Right lobe of liver (tissue), 4 donors: Measurements from ENCODE around the gene DOK4.

ENCODE experiments used
- CTCF ChIP-seq, 4 donors: fragments of 200-600 bp in 3 of 4; fragments of 450-650 bp in 1 of 4; IDR thresholded peaks; one replicate each; pipeline versions ENCODE4 v1.5.1 to v1.8.0; 2016 to 2022; ENCODE audit warnings: antibody characterized with exemption in 4 of 4, mild to moderate bottlenecking in 2 of 4
- POLR2A ChIP-seq: fragments of 450-650 bp; IDR thresholded peaks from one replicate; pipeline ENCODE4 v1.6.1; 2017; ENCODE audit warnings: antibody characterized with exemption, mild to moderate bottlenecking
- donor health status: DM: no; HTN: no; CAD: no.
- donor health status: DM: no; HTN: no; CAD: no.
- donor health status: DM: no; HTN: yes; CAD: no.

DNA sequence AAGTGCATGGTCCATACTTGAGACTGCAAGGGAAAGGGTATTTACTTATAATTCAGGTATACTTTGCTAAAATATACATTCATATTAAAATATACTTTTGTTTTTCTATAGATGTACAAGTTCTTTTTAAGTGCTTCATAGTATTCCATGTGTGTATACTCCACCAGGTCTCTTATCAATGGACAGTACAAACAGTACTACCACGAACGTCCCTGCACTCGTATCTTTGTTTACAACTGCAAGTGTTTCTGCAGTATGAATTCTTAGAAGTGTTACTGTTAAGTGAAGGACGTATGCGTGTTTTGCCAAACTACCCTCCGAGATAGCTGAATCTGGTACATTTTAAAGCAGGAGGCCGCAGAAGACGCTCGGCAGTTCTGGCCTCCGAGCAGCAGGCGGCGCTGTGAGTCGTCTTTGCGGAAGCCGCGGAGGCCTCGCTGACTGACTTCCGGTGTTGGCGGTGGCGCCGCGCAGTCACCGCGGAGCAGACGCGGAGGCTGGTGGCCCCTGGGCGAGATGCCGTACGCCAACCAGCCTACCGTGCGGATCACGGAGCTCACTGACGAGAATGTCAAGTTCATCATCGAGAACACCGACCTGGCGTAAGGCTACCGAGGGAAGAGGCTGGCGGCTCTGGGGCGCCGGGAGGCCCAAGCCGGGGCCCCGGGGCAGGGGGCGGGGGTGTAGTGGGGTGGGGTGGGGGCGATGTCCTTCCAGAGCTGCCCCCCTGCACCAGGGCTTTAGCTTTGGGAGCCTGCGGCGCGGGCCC lies 23.9 kb downstream of the DOK4 start, which contains the start of gene POLR2C:
- TF ChIP-seq CTCF (IDR thresholded peaks at IDR 0.05) (peak; percentile 97 to 99 (median 97)), POLR2A (peak; percentile 87)
